GM21723 (cell line): ENCODE measurements around the gene SMOC1.

ENCODE experiments used
- ATAC-seq: cut with Tn5 transposase; IDR thresholded peaks from one replicate; pipeline ENCODE4 v1.9.1; 2021; ENCODE audit warnings: mild to moderate bottlenecking, moderate library complexity; ENCODE audit not compliant: unreplicated experiment

Gene SMOC1

GRCh38 chr14:69973846-69974245, 94.6 kb downstream of the SMOC1 start:
- ATAC-seq, result no peak

GRCh38 chr14:69979882-69980281, 100.7 kb downstream of the SMOC1 start:
- no peak for ATAC-seq

DNA sequence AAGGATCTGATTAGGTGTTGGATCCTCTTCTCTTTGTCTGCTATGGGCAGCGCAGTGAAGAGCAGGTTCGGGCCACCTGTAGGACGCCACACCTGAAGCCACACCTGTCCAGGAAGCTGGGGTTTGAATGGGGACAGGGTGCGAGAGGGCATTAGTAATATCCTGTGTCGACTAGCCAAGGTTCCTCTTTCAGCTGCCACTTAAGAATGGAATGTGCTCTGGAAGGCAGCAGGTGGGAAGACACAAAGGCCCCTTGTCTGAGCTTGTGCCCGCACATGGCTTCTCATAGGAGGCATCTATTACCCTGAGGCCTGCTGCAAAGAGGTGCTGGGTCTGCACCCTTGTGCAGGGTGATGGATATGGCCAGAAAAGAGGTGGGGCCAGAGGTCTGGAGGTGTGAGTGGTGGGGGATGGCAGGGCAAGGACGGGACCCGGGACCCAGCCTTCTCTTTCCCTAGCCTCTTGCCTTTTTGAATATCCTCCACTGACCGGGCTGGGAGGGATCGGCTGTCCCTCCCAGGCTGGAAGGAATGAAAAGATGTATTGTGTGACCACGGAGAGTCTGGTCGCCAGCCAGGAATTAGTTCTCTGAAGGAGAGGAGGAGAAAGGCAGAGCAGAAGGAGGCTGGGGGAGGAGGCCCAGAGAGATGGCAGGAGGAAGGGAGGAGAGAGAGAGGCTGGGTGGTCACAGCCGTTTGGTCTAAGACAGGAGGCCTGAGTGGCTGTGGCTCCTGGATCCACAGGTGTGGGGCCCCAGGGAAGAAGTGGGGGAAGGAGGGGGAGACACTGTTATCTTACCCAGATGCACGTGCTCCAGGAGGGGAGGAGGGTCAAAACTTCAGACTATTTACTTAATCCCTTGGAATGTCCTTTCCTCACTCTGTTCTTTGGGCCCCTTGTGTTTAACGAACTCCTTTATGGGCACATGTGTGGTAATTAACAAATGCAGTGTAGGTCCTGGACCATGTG, 101.5 kb downstream of the SMOC1 start:
- ATAC-seq, result no peak

DNA sequence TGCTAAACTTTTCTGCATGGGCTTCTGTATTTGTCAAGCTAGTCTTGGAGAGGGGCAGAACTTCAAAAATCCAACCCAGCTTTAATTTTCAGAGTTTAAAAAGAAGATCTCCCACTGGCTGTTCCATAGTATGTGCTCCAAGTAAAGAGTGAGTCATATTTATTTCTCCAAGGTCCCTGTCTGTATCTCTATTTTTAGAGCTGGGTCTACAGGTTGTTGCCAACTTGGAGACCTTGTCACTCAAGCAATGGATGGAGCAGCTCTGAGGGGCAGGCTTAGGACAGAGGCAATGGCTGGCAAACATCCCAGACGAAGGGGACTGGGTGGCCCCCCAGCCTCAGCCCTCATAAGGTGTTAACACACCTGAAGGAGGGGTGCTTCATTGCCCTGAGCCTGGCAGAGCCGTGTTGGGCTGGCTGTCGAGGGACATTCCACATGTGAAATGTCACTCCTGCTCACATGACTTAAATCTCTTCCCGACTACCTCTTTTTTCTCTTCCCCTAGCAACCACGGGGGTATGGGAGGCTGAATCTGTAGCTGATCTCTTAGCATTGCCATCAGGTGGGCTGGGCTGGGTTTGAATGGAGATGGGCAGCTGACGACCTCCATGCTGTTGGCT, 103.1 kb downstream of the SMOC1 start:
- ATAC-seq, result no peak

GRCh38 chr14:69982886-69983285, 103.7 kb downstream of the SMOC1 start:
- no peak for ATAC-seq

DNA sequence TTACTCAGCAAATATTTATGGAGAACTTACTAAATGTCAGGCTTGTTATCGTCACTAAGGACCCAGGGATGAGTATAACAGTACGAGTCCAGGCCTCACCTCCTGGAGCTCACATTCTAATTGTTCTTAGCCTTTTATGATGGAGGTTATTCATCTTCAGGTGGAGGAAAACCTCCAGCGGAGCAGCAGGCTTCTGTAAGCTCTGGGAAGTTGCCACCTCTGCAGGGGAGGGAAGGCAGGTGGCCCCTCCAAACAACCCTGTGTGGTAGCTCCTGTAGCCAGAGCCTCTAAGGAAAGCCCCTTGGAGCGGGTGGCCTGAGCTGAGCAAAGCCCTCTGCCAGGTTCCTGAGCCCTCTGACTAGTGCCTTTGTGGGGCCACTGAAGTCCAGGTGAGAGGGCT, 104.1 kb downstream of the SMOC1 start:
- no peak for ATAC-seq

GRCh38 chr14:69985463-69985862, 106.2 kb downstream of the SMOC1 start:
- ATAC-seq, result no peak

DNA sequence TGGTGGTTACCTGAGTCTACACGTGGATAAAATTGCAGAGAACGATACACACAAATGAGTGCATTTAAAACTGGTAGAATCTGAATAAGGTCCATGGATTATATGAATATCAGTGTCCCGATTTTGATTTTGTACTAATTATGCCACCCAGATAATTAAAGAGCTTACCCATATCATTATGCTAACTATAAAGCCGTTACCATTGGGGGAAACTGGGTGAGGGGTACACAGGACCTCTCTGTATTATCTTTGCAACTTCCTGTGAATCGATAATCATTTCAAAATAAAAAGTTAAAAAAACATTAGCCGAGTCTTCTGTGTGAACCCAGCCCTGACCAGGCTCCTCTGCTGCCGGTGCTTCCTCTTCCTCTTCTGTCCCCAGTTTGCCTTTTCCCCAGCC, 107.1 kb downstream of the SMOC1 start:
- ATAC-seq, result no peak

DNA sequence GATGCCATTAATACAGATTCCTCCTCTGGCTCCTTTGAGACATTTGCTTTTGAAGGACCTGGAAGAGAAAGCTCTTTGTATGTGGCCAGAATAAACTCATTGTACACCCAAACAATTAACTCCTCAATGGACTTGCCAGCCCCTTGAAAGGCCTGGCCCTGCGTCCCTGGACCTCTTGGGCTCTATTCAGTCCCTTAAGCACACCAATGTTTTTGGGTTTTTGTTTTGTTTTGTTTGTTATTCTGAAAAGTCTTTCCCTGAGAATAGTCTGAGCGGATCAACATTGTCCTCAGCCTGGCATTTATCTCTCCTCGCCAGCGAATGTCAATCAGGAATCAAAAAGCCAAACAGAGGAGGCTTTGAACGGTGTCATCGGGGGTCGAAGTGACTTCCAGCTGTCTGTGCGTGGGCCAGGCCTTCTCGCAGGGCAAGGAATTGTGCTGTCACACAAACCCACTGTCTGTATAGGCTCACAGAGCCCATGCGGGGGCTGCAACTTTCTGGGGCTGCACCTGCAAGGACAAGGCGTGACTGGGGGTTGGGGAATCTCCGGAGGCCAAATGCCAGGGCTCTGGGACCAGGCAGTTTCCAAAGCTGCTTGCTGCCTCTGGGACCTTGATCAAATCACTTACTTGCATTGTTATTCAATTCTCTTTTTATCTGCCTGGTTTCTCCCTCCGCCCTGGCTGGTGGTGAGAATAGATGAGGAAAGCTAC, 108.3 kb downstream of the SMOC1 start:
- no peak for ATAC-seq

- ATAC-seq, result no peak
Observed at GRCh38 chr14:69988979-69989378, 109.8 kb downstream of the SMOC1 start.

DNA sequence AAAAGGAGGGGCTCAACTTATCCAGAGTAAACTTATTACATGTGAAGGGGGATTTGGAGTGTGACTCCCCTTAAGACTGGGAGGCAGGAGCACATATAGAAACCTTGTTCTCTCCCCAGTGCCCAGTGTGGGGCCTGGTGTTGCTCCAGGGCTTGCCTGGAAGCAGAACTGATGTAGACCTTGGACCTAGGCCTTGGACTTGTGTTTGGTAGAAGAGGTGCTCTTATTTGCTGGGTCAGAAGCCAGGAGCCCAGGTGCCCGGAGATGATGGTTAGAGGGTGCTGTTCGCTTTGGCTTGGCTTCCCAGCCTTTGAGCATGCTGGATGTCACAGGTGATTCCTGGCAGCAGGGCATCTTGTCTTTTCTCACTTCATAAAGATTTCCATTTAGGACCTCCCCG, 110.4 kb downstream of the SMOC1 start:
- ATAC-seq, result no peak

DNA sequence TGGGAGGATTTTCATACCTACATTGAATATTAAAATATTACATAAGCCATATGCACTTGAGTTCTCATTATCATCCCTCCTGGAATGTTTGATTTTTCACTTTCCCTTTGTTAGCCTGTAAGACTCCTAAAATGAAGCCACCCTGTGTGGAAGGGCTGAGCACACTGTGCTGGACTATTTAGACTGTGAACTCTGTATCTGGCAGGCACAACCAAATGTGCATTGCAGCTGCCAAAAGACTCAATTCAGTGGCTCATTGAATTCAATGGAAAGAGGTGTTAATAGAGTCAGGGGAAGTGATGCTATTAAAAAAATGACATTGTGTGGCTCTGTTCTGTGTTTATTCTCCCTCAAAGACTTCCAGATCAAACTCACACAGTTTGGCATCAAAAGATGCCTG, 111.1 kb downstream of the SMOC1 start:
- ATAC-seq, result no peak

DNA sequence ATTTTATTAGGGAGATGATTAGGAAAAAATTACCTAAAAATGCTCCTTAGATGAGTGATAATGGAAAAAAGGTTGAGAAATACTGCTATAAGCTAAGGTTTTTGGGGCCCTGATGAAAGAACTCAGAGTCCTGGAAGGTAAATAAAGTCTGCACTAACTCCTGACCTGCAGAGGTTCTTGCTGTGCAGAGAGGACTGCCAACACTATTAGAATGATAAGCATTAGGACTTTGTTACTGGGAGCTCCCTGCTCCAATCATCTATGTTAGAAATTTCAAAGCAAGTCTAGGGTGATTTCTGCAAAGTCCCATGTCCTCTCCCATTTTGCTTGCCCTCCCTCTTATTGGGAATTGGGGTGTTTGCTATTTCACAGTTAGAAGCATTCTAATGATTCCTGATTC, 112.2 kb downstream of the SMOC1 start:
- no peak for ATAC-seq

DNA sequence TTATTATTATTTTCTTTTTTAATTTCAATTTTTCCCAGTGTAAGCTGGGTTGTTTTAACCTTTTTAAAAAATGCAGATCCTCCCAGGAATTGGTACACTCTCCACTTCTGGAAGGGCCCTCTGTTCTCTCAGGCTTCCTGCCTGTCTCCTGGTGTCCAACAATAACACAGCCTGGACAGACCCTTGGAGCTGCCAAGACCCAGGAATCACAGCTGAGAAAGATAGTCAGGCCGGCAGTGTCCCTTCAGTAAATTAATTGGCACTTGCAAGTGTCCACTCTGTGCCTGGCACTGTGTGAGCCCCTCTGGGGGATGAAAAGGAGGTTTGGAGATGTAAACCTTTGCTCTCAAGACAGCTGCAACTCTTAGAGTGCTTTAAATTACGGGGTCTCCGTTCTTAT, 113.3 kb downstream of the SMOC1 start:
- ATAC-seq, result no peak

DNA sequence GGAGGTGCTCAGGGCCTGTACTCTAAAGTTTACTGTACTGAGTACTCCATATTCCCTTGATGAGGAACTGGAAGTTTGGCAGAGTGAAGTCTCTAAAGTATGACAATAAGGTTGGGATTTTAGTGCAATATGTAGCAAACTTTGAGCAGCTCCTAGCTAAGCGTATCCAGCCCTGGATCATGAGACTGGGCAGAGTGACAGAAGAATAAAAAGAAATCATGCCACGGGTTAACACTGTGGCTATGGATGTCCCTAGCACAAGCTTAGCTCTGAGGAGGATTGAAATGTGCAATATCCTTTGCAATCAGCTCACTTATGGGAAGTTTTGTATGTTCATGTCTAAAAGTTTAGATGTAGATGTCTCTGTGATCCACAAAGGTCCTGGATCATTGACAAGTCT, 114.1 kb downstream of the SMOC1 start:
- no peak for ATAC-seq

DNA sequence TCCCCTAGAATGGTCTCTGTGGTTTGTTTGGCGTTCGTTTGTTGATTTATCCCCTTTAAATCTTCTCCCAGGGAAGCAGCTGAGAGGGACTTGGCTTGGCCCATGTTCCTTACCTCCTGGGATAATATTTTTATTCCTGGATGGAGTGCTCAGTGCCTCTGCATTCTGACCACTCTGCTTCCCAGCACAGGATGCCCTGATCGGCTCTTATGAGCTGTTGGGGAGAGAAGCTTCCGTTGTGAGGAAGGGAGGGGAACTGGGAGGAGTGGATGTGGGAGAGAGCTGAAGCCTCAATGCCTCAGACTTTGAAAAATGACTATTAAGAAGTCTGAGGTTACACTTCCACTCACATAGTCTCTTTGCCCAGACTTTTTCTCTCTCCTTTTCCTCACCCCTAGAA, 114.8 kb downstream of the SMOC1 start:
- no peak for ATAC-seq

GRCh38 chr14:69996216-69996615, 117.0 kb downstream of the SMOC1 start:
- no peak for ATAC-seq

DNA sequence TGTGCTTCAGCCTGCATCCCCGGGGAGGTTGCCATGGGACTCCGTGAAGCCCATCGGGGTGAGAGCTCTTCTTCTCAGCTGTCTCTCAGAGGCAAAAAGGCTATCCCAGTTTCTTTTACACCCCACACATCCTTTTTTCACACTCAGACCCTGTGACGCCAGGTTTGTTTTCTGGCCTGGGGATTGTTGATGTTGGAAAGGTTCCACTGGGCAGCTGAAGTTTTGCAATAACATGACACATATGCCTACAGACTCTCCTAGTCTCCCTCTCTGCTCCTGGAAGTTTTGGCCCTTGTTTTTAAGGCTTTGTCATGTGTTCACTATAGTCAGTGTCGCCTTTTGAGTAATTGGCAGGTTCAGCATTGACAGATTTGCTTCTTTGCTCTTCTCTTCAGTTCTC, 118.6 kb downstream of the SMOC1 start:
- ATAC-seq, result no peak

DNA sequence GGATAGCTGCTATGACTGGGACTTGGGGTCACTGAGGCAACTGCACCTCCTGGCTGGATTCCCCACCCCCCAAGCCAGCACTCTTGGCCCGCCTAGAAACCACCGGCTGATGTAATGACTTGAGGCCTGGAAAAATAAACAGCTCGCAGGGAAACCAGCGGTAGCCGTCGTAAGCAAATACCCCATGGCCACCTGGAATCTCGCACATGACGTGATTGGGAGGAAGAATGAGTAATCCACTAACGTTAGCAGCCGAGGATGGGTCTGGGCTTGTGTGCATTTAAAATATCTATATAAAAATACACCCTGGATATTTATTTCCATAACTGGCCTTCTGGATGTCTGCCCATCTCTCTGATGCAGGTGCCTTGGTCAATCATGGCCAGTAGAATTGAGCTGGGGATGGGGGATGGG, 120.1 kb downstream of the SMOC1 start:
- no peak for ATAC-seq

- ATAC-seq, result no peak
Observed at GRCh38 chr14:70000601-70001000, 121.4 kb downstream of the SMOC1 start.

- ATAC-seq, result no peak
Observed at GRCh38 chr14:70002589-70003346, 123.6 kb downstream of the SMOC1 start.
